ELF-1 (cell line): ENCODE results near the gene LORICRIN.

ENCODE experiments used
- DNase-seq: peaks from one replicate; pipeline ENCODE4 v3.0.0-alpha.2; 2016; ENCODE audit warnings: low read depth, low spot score

Gene LORICRIN

GRCh38 chr1:153248176-153248879, 11.2 kb upstream of the LORICRIN start:
- no peak for DNase-seq

GRCh38 chr1:153250166-153250565, 9.3 kb upstream of the LORICRIN start:
- no peak for DNase-seq

DNA sequence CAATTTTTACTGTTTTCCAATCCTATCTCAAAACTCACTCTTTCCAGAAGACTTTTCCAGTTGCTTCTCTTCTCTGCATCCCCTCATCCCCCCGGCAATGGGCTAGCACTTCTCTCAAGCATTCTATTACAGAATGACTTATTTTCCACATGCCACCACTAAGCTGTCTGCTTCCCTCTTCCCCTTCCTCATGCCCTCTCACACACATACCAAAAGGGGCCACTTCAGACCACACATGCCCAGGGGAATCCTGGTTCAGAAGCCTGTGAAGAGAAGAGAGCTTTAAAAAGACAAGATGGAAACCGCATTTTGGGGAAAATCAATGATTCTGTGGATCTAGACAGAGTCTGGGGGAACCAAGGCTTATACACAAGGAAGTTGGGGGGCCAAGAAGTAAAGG, 8.4 kb upstream of the LORICRIN start:
- no peak for DNase-seq

DNA sequence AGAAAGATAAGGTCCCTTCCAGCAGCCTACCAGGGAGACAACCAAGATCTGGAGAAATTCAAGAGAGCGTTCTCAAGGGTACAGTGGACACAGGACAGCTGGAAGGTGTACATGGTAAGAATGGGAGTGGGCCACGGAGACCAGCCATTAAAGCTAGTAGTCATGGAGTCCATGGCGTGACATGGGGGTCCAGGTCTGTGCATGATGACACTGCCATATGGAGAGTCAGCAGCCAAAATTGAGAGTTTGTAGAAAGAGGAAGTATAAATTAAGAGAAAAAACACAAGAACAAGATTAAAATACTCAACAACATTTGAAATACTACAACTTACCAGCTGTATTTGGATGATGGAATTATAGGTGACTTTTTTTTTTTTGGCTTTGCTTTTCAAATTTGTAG, 7.9 kb upstream of the LORICRIN start:
- DNase-seq: no peak

DNA sequence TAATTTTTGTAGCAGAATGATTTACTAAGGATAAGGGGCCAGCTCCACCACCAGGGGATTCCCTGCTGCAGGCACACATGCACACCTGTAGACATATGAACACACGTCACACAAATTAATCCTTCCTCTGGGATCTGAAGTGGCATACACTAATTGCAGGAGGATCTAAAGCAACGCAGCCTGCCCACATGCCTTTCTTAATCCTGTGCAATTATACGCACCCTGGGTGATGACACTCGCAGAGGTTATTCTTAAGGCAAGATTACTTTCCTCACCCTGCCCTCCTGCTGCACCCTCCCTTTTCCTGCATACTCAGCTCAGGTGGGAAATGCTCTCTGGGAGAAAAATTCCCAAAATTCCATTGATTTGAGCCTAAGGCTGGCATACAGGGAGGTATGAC, 7.5 kb upstream of the LORICRIN start:
- no peak for DNase-seq

GRCh38 chr1:153253076-153253475, 6.4 kb upstream of the LORICRIN start:
- DNase-seq: no peak

DNA sequence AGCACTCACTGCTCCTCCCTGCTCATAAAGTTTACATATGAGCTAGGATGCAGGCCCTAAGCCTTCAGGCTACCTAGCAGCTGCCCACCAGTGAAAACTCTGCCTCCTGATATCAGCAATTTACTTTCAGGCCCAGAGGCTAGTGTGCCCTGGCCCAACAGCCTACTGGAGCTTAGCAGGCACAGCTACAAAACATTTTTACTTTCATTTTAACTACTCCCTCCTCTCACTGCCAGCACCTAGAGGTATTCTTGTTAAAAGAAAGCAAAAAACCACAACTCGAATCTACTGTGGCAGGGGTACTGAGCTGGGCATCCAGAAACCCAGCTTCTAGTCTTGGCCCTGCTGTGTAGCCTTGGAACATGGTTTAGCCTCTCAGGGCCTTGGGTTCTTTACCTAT, 5.8 kb upstream of the LORICRIN start:
- no peak for DNase-seq

- peak; percentile 8 for DNase-seq
These were observed 1.2 kb downstream of the LORICRIN start for GRCh38 chr1:153260585-153261280.

DNA sequence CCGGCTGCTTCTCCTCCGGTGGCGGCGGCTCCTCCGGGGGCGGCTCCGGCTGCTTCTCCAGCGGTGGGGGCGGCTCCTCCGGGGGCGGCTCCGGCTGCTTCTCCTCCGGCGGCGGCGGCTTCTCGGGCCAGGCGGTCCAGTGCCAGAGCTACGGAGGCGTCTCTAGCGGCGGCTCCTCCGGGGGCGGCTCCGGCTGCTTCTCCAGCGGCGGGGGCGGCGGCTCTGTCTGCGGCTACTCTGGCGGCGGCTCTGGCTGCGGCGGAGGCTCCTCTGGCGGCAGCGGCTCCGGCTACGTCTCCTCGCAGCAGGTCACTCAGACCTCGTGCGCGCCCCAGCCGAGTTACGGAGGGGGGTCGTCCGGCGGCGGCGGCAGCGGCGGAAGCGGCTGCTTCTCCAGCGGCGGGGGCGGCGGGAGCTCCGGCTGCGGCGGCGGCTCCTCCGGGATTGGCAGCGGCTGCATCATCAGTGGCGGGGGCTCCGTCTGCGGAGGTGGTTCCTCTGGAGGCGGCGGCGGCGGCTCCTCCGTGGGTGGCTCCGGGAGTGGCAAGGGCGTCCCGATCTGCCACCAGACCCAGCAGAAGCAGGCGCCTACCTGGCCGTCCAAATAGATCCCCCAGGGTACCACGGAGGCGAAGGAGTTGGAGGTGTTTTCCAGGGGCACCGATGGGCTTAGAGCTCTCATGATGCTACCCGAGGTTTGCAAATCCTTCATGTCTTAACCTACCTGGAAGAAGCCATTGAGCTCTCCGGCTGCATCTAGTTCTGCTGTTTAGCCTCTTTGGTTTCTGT, 2.0 kb downstream of the LORICRIN start:
- DNase-seq: peak; percentile 33

DNA sequence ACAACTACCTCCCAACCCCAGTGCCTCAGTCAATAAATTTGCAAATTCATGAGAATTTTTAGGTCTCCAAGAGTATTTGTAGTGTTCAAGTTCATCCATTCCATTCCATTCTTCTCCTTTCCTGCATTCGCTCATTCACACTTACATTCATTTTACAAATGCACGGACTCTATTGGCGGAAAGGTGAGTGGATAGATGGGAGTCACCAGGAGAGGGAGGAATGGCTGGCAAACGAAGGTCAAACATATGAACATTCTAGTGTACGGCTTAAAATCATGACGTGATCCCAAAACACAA, 2.5 kb downstream of the LORICRIN start:
- DNase-seq: no peak

- no peak for DNase-seq
These were observed 3.1 kb downstream of the LORICRIN start for GRCh38 chr1:153262462-153263157.

- DNase-seq: no peak
These were observed 6.0 kb downstream of the LORICRIN start for GRCh38 chr1:153265457-153265856.

GRCh38 chr1:153271711-153272110, 12.2 kb downstream of the LORICRIN start:
- DNase-seq: no peak

- no peak for DNase-seq
These were observed 12.7 kb downstream of the LORICRIN start for GRCh38 chr1:153272186-153272585.

- peak; percentile 63 for DNase-seq
These were observed 18.4 kb downstream of the LORICRIN start for GRCh38 chr1:153277852-153278251.

DNA sequence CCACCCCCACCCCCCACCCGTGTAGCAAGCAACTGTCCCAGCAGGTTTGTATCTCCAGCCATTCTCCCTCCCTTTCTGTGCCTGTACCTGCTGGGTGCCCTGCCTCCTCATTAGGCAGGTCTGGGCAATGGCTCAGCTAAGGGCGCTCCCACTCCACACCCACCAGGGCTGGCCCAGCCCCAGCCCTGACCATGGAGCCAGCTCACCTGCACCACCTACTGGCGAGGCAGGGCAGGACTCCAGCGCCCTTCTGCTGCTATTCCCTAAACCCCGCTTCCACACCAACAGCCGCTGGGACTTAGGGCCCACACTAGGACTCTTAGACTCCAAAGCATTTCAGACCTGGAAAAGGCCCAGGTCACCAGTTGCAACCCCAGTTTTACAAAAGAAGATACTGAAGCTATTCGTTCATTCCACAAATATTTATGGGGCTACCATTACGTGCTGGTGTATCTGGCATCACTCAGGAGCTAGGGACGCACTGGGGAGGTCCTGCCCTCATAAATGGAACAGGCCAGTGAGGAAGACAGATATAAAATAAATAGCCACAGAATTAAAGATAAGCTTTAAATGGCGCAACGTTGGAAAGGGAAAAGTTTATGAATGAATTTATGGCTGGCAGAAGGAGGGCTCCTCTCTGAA, 29.3 kb downstream of the LORICRIN start:
- DNase-seq: peak; percentile 81

- DNase-seq: no peak
These were observed 32.0 kb downstream of the LORICRIN start for GRCh38 chr1:153291514-153291913.

- DNase-seq: peak; percentile 55
These were observed 32.7 kb downstream of the LORICRIN start for GRCh38 chr1:153292185-153292584.

DNA sequence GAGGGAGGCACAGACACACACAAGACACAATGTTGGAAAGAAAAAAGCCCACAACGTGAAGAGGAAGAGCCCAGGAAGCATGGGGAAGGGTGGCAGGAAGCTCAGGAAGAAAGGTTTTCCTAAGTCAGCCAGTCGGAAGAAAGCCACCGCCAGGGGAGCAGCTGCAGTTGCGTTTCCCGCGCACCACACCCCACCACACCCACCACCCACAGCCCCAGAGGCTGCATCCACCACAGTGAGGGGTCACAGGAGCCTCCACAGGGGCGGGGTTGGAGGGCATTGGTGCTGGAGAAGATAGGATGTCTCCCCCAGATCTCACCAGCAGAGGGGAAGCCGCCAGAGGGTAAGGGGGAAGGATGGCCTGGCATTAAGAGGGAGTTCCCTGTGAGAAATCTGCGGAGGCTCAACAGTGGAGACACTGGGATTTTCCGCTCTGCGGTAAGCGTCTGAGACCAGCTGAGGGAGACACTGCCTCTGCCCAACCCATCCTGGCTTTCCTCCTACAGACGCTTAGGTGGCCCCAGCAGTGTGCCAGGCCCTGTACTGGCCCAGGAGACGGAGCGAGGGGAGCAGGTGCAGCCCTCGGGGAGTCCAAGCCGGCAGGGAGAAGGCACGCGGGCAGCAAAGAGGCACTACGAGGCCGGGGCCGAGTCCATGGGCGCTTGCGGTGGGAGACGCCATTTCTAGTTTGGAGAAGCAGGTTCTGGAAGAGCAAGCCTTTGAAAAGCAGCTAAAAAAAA, 33.4 kb downstream of the LORICRIN start:
- DNase-seq: peak; percentile 28

- DNase-seq: no peak
These were observed 33.9 kb downstream of the LORICRIN start for GRCh38 chr1:153293480-153293775.

- DNase-seq: no peak
These were observed 34.4 kb downstream of the LORICRIN start for GRCh38 chr1:153293851-153294250.
